Testis (tissue), 3 donors: Measurements from ENCODE around the gene TLE1. TPM values are rescaled to one million over a fixed set of nuclear protein-coding genes. Genes with fewer than 3 reads are reported as not detected.

ENCODE experiments used
- DNase-seq: peaks from one replicate; pipeline ENCODE4 v3.0.0-alpha.2; 2019
- H3K27ac ChIP-seq, 2 donors: fragments of 200-600 bp; sonication (generic); one replicate each; pipeline ENCODE4 v1.5.1; 2019
- H3K27me3 ChIP-seq: fragments of 200-600 bp; sonication (generic); one replicate; pipeline ENCODE4 v1.5.1; 2019
- H3K36me3 ChIP-seq: fragments of 200-600 bp; sonication (generic); one replicate; pipeline ENCODE4 v1.5.1; 2017; ENCODE audit warnings: low read depth; ENCODE audit errors: missing control alignments
- H3K4me1 ChIP-seq: fragments of 200-600 bp; sonication (generic); one replicate; pipeline ENCODE4 v1.5.1; 2019
- H3K4me3 ChIP-seq, 2 donors: fragments of 200-600 bp; sonication (generic); one replicate each; pipeline ENCODE4 v1.5.1; 2017 to 2019
- H3K9me3 ChIP-seq: fragments of 200-600 bp; sonication (generic); one replicate; pipeline ENCODE4 v1.5.1; 2017
- CTCF ChIP-seq, 3 experiments: fragments of 450-650 bp in 2 of 3; fragments of 200-600 bp in 1 of 3; sonication (generic) in 1 of 3; IDR thresholded peaks; one replicate each; pipeline ENCODE4 v1.5.1; 2016 to 2019; ENCODE audit warnings: antibody characterized with exemption in 3 of 3, mild to moderate bottlenecking in 2 of 3, moderate library complexity in 1 of 3
- POLR2A ChIP-seq: fragments of 450-650 bp; IDR thresholded peaks from one replicate; pipeline ENCODE4 v1.6.1; 2017; ENCODE audit warnings: antibody characterized with exemption, mild to moderate bottlenecking, moderate library complexity
- WGBS, 2 donors: methylation state at CpG; one replicate each; pipeline ENCODE4 v1.1.5; 2018; 5-methylcytosine and 5-hydroxymethylcytosine counted together
- intact Hi-C: fragments of 100-400 bp; cut with DNase I; formaldehyde crosslinking; loops from one replicate; pipeline ENCODE4 v1.15.1; 2023; ENCODE audit warnings: low total_unique reads
- polyA plus RNA-seq: library from polyadenylated mRNA; stranded (reverse); fragments of 350-450 nt; fragmentation: Illumina TruSeq; extraction: RNeasy Lipid Tissue Mini Kit (QIAGEN cat#74804); gene quantifications from one replicate; pipeline ENCODE4 v1.2.3, GENCODE V29; 2014; ENCODE audit warnings: low read depth, low replicate concordance; ENCODE audit not compliant: insufficient read depth
- total RNA-seq, 2 donors: library from RNA; depleted of rRNA; stranded (reverse); fragments of >200 nt; gene quantifications; one replicate each; pipeline ENCODE4 v1.2.3, GENCODE V29; 2016

TLE1 gene
- total and polyA plus RNA-seq, 3 donors from 2014 or later, result 53.3 to 95.8 (median 81.0) TPM

GRCh38 chr9:81600631-81601030 lies 88.7 kb downstream of the TLE1 start:
- WGBS, 2 donors, result 79 to 86% methylated on average over 4 of the region's 4 CpGs
- intact Hi-C loops, result no loop called here
- Histone ChIP-seq H3K36me3 (no peaks in the 10 kb centered on the region), H3K4me1 (peaks cover 5% of the 10 kb centered on the region), H3K4me3 (no peak overlapping the region), H3K9me3 (no peaks in the 10 kb centered on the region), H3K27me3 (no peaks in the 10 kb centered on the region), H3K27ac (no peak overlapping the region)
- no peak for DNase-seq
- no peak for TF ChIP-seq POLR2A
- TF ChIP-seq CTCF (IDR thresholded peaks at IDR 0.05), result no peak

- Histone ChIP-seq H3K4me1 (peaks cover 5% of the 10 kb centered on the region), H3K27ac (peak overlapping the region in 1 of 2 donors; percentile 43)
- intact Hi-C loops, result no loop called here
These were observed 89.5 kb downstream of the TLE1 start for GRCh38 chr9:81599837-81600236.

GRCh38 chr9:81598811-81599210 lies 90.5 kb downstream of the TLE1 start:
- peak overlapping the region in 1 of 2 donors; percentile 37 for H3K27ac ChIP-seq
- no peaks in the 10 kb centered on the region for H3K9me3 ChIP-seq
- WGBS, 2 donors, result 93 to 100% methylated on average over 1 of the region's 1 CpG
- no peaks in the 10 kb centered on the region for H3K27me3 ChIP-seq
- TF ChIP-seq CTCF (IDR thresholded peaks at IDR 0.05), result no peak
- TF ChIP-seq POLR2A, result no peak
- no peak for DNase-seq
- no peak overlapping the region for H3K4me3 ChIP-seq
- intact Hi-C loops, result no loop called here
- H3K36me3 ChIP-seq, result no peaks in the 10 kb centered on the region
- H3K4me1 ChIP-seq, result peaks cover 5% of the 10 kb centered on the region

More at GRCh38 chr9:81599837-81600236, 89.5 kb downstream of the TLE1 start:
- no peaks in the 10 kb centered on the region for H3K9me3 ChIP-seq
- no peaks in the 10 kb centered on the region for H3K36me3 ChIP-seq
- TF ChIP-seq CTCF (IDR thresholded peaks at IDR 0.05), result no peak
- TF ChIP-seq POLR2A, result no peak
- WGBS, 2 donors, result 43 to 61% methylated on average over 1 of the region's 1 CpG
- no peaks in the 10 kb centered on the region for H3K27me3 ChIP-seq
- no peak overlapping the region for H3K4me3 ChIP-seq
- DNase-seq, result no peak

- DNase-seq, result no peak
- no peaks in the 10 kb centered on the region for H3K36me3 ChIP-seq
- no peak for TF ChIP-seq CTCF (IDR thresholded peaks at IDR 0.05)
- TF ChIP-seq POLR2A, result no peak
- 73 to 82% methylated on average over 8 to 9 of the region's 9 CpGs for WGBS, 2 donors
- no peak overlapping the region for H3K4me3 ChIP-seq
- no peaks in the 10 kb centered on the region for H3K27me3 ChIP-seq
- peak overlapping the region in 1 of 2 donors; percentile 37 for H3K27ac ChIP-seq
- H3K9me3 ChIP-seq, result no peaks in the 10 kb centered on the region
- H3K4me1 ChIP-seq, result peaks cover 5% of the 10 kb centered on the region
- intact Hi-C loops, result no loop called here
These were observed 91.2 kb downstream of the TLE1 start for GRCh38 chr9:81598123-81598497.

GRCh38 chr9:81597419-81598122 lies 91.8 kb downstream of the TLE1 start:
- Histone ChIP-seq H3K27me3 (no peaks in the 10 kb centered on the region), H3K4me1 (peaks cover 9% of the 10 kb centered on the region), H3K4me3 (no peak overlapping the region), H3K36me3 (no peaks in the 10 kb centered on the region), H3K9me3 (no peaks in the 10 kb centered on the region), H3K27ac (no peak overlapping the region)
- intact Hi-C loops, result no loop called here
- WGBS, 2 donors, result 77 to 89% methylated on average over 12 of the region's 12 CpGs
- no peak for TF ChIP-seq CTCF (IDR thresholded peaks at IDR 0.05)
- no peak for TF ChIP-seq POLR2A
- DNase-seq, result no peak
